ENCODE results near the gene SEMA6D.

The SEMA6D gene

DNA sequence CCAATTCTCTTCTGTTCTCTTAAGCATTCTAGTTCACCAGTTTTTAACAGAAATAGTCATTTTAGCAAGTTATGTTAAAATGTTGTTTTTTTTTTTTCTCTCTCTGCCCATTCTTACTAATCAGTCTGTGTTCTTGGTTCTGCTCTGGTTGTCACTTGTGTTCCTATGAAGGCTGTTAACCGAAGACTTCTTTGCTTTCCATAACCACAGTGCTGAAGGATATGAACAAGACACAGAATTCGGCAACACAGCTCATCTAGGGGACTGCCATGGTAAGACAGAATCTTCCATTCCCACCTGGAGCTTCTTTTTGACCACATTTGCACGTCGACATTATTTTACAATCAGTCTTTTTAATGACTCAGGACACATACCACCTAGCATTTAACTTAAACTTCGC, 49.1 kb downstream of the SEMA6D start:
- no peaks in the 10 kb centered on the region for H3K36me3 ChIP-seq (replicated peaks; ENCODE audit: insufficient read depth, low read length)
- H3K9ac ChIP-seq (ENCODE audit: low read length) = no peak overlapping the region
- no peaks in the 10 kb centered on the region for H3K79me2 ChIP-seq (ENCODE audit: low read length)
- H3K27ac ChIP-seq (ENCODE audit: low read length) = no peak overlapping the region
- no peaks in the 10 kb centered on the region for H3K4me1 ChIP-seq (ENCODE audit: low read length)
- no peaks in the 10 kb centered on the region for H3K27me3 ChIP-seq (replicated peaks; ENCODE audit: insufficient read depth, low read length)
- no peak overlapping the region for H3K4me3 ChIP-seq (ENCODE audit: low read length)
- TF ChIP-seq, protein P1, sequence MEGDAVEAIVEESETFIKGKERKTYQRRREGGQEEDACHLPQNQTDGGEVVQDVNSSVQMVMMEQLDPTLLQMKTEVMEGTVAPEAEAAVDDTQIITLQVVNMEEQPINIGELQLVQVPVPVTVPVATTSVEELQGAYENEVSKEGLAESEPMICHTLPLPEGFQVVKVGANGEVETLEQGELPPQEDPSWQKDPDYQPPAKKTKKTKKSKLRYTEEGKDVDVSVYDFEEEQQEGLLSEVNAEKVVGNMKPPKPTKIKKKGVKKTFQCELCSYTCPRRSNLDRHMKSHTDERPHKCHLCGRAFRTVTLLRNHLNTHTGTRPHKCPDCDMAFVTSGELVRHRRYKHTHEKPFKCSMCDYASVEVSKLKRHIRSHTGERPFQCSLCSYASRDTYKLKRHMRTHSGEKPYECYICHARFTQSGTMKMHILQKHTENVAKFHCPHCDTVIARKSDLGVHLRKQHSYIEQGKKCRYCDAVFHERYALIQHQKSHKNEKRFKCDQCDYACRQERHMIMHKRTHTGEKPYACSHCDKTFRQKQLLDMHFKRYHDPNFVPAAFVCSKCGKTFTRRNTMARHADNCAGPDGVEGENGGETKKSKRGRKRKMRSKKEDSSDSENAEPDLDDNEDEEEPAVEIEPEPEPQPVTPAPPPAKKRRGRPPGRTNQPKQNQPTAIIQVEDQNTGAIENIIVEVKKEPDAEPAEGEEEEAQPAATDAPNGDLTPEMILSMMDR (IDR thresholded peaks at IDR 0.05; ENCODE audit: low read length) = no peak
- TF ChIP-seq EZH2 (optimal IDR thresholded peaks at IDR 0.05; ENCODE audit: low read depth, low read length) (no peak), EZH2phosphoT487 (IDR thresholded peaks at IDR 0.05; ENCODE audit: low read length) (no peak)
- no peak overlapping the region for H2AFZ ChIP-seq (ENCODE audit: low read length)
- H3K9me3 ChIP-seq (replicated peaks; ENCODE audit: insufficient read depth, low read length) = no peaks in the 10 kb centered on the region
- no peaks in the 10 kb centered on the region for H3K9me2 ChIP-seq (replicated peaks; ENCODE audit: insufficient read depth, low read length)
- no peaks in the 10 kb centered on the region for H3F3A ChIP-seq (ENCODE audit: insufficient read depth, low read length)
- no peaks in the 10 kb centered on the region for H4K20me1 ChIP-seq (ENCODE audit: insufficient read depth, low read length)
- no peak overlapping the region for H3K4me2 ChIP-seq (ENCODE audit: low read depth, low read length)
- DNase-seq = no peak

DNA sequence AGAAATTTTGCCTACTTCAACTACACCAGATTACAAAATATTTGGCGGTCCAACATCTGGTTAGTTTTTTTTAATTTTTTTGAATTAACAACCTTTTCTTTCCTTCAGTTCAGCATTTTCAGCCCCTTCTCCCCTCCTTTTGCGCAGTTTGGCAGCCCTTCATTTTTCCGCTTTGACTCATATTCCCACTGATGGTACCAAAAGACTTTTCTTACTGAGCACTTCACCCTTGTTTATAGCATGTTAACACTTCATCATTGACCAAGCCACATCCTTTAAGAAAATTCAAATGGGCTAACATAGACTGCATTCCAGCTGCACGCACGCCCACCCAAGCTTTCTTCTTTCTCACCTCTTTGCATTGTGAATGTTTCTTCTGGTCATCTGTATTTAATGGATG, 49.7 kb downstream of the SEMA6D start:
- Histone ChIP-seq H3K4me1 (ENCODE audit: low read length) (no peaks in the 10 kb centered on the region), H3K4me3 (ENCODE audit: low read length) (no peak overlapping the region), H3K4me2 (ENCODE audit: low read depth, low read length) (no peak overlapping the region), H3K9me2 (replicated peaks; ENCODE audit: insufficient read depth, low read length) (no peaks in the 10 kb centered on the region), H3K9me3 (replicated peaks; ENCODE audit: insufficient read depth, low read length) (no peaks in the 10 kb centered on the region), H3F3A (ENCODE audit: insufficient read depth, low read length) (no peaks in the 10 kb centered on the region), H3K9ac (ENCODE audit: low read length) (no peak overlapping the region), H2AFZ (ENCODE audit: low read length) (no peak overlapping the region), H4K20me1 (ENCODE audit: insufficient read depth, low read length) (no peaks in the 10 kb centered on the region), H3K27me3 (replicated peaks; ENCODE audit: insufficient read depth, low read length) (no peaks in the 10 kb centered on the region), H3K27ac (ENCODE audit: low read length) (no peak overlapping the region), H3K79me2 (ENCODE audit: low read length) (no peaks in the 10 kb centered on the region), H3K36me3 (replicated peaks; ENCODE audit: insufficient read depth, low read length) (no peaks in the 10 kb centered on the region)
- DNase-seq = no peak
- TF ChIP-seq EZH2phosphoT487 (IDR thresholded peaks at IDR 0.05; ENCODE audit: low read length) (no peak), EZH2 (optimal IDR thresholded peaks at IDR 0.05; ENCODE audit: low read depth, low read length) (no peak)
- TF ChIP-seq, protein P1 (IDR thresholded peaks at IDR 0.05; ENCODE audit: low read length) = no peak

DNA sequence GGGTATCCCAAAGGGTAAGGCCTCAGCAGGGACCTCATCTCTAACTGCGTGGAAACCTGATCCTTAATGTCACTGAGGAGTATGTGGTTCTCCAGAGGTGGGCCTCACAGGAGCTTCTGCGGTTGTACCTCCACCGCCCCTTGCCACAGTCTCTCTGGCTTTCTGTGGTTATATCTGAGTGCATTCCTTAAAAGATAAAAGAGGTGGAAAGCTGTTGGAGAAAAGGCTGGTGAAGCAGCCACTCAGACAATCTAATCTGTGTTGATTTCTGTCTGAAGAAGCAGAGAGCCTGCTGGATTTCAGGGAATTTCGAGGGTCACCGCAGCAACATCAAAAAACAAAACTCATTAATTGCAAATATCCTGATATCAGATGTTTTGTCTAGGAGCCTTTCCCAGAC, 51.4 kb downstream of the SEMA6D start:
- Histone ChIP-seq H3K4me1 (ENCODE audit: low read length) (no peaks in the 10 kb centered on the region), H3K4me2 (ENCODE audit: low read depth, low read length) (no peak overlapping the region), H3K79me2 (ENCODE audit: low read length) (no peaks in the 10 kb centered on the region), H3K27me3 (replicated peaks; ENCODE audit: insufficient read depth, low read length) (no peaks in the 10 kb centered on the region), H3K9ac (ENCODE audit: low read length) (no peak overlapping the region), H3K9me2 (replicated peaks; ENCODE audit: insufficient read depth, low read length) (no peaks in the 10 kb centered on the region), H3K4me3 (ENCODE audit: low read length) (no peak overlapping the region), H3K27ac (ENCODE audit: low read length) (no peak overlapping the region), H3F3A (ENCODE audit: insufficient read depth, low read length) (no peaks in the 10 kb centered on the region), H3K36me3 (replicated peaks; ENCODE audit: insufficient read depth, low read length) (no peaks in the 10 kb centered on the region), H3K9me3 (replicated peaks; ENCODE audit: insufficient read depth, low read length) (no peaks in the 10 kb centered on the region), H4K20me1 (ENCODE audit: insufficient read depth, low read length) (no peaks in the 10 kb centered on the region), H2AFZ (ENCODE audit: low read length) (no peak overlapping the region)
- no peak for DNase-seq
- no peak for TF ChIP-seq EZH2 (optimal IDR thresholded peaks at IDR 0.05; ENCODE audit: low read depth, low read length)
- TF ChIP-seq EZH2phosphoT487 (IDR thresholded peaks at IDR 0.05; ENCODE audit: low read length) = no peak

DNA sequence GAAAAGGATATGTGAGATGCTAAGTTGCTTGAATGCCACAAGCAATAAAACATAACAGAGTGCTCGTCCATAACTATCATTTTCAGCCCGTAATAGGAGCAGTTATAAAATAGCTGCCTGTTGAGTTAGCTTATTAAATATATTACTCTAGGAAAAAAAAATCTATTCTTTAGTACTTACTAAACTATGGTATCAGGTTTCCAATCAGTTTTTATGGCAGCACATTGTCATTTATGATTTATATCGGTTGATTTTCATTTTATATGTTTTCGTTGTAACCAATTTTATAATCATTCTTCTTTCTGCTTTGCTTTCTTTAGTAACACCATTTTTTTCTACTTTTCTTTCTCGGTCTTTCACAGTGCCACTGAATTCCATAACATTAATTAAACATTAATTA, 51.9 kb downstream of the SEMA6D start:
- Histone ChIP-seq H3K9me3 (replicated peaks; ENCODE audit: insufficient read depth, low read length) (no peaks in the 10 kb centered on the region), H3K27ac (ENCODE audit: low read length) (no peak overlapping the region), H3K9ac (ENCODE audit: low read length) (no peak overlapping the region), H3K36me3 (replicated peaks; ENCODE audit: insufficient read depth, low read length) (no peaks in the 10 kb centered on the region), H3K27me3 (replicated peaks; ENCODE audit: insufficient read depth, low read length) (no peaks in the 10 kb centered on the region), H3F3A (ENCODE audit: insufficient read depth, low read length) (no peaks in the 10 kb centered on the region), H3K4me1 (ENCODE audit: low read length) (no peaks in the 10 kb centered on the region), H2AFZ (ENCODE audit: low read length) (no peak overlapping the region), H3K9me2 (replicated peaks; ENCODE audit: insufficient read depth, low read length) (no peaks in the 10 kb centered on the region), H3K4me2 (ENCODE audit: low read depth, low read length) (no peak overlapping the region), H4K20me1 (ENCODE audit: insufficient read depth, low read length) (no peaks in the 10 kb centered on the region), H3K4me3 (ENCODE audit: low read length) (no peak overlapping the region), H3K79me2 (ENCODE audit: low read length) (no peaks in the 10 kb centered on the region)
- DNase-seq = no peak
- TF ChIP-seq EZH2phosphoT487 (IDR thresholded peaks at IDR 0.05; ENCODE audit: low read length) (no peak), EZH2 (optimal IDR thresholded peaks at IDR 0.05; ENCODE audit: low read depth, low read length) (no peak)
- TF ChIP-seq, protein P1 (IDR thresholded peaks at IDR 0.05; ENCODE audit: low read length) = no peak

Measured in MM.1S (cell line).